ENCODE data around the gene BET1L.

GRCh38 chr11:216081-216974, 9.1 kb upstream of the BET1L start:
- TF ChIP-seq MAX (IDR thresholded peaks at IDR 0.05; ENCODE audit: low read depth, low read length) (no peak), SP1 (IDR thresholded peaks at IDR 0.05; ENCODE audit: low read depth, low read length) (no peak), PAX5 (IDR thresholded peaks at IDR 0.05; ENCODE audit: borderline replicate concordance, low read depth, low read length) (no peak), PML (IDR thresholded peaks at IDR 0.05; ENCODE audit: low read length) (no peak), POLR2A (IDR thresholded peaks at IDR 0.05; ENCODE audit: low read depth, low read length) (0 out of 2 replicates have a peak, but pooled peaks have one; percentile 39), CTCF (IDR thresholded peaks at IDR 0.05 in 2 of 3, conservative IDR thresholded peaks at IDR 0.05 in 1 of 3; ENCODE audit: control insufficient read depth in 2 of 3, extremely low read depth in 1 of 3, insufficient read depth in 1 of 3, low read depth in 3 of 3, low read length in 3 of 3) (no peak), SUZ12 (IDR thresholded peaks at IDR 0.05; ENCODE audit: unreplicated experiment) (no peak), SKIL (IDR thresholded peaks at IDR 0.05; ENCODE audit: low read depth, poor library complexity, severe bottlenecking) (no peak)

All from GM12878 (cell line).